HepG2 (cell line): ENCODE data around the gene RTEL1. TPM values are rescaled to one million over a fixed set of nuclear protein-coding genes. Genes with fewer than 3 reads are reported as not detected.
A peak's percentile ranks its signal among the peaks of the same experiment; 100 is the strongest.

Experiments used
- AKAP8 ChIP-seq: sonication (generic); formaldehyde crosslinking; IDR thresholded peaks from 2 replicates; pipeline ENCODE4 v1.5.1; 2020; ENCODE audit warnings: mild to moderate bottlenecking, missing genetic modification reagents
- E2F2 ChIP-seq: sonication (generic); formaldehyde crosslinking; IDR thresholded peaks from 2 replicates; pipeline ENCODE4 v1.4.0; 2020; ENCODE audit warnings: missing genetic modification reagents, borderline replicate concordance
- ERF ChIP-seq: IDR thresholded peaks from 2 replicates; pipeline ENCODE4 v1.6.1; 2018; ENCODE audit warnings: missing biosample characterization, missing genetic modification reagents
- HIC2 ChIP-seq: sonication (generic); formaldehyde crosslinking; IDR thresholded peaks from 2 replicates; pipeline ENCODE4 v1.9.0; 2022; ENCODE audit warnings: low read depth, missing genetic modification reagents
- HNRNPUL1 ChIP-seq: fragments of 200-400 bp; formaldehyde crosslinking; IDR thresholded peaks from 2 replicates; pipeline ENCODE4 v1.6.1; 2017; ENCODE audit warnings: low read depth, mild to moderate bottlenecking, low read length, moderate library complexity
- ISX ChIP-seq: sonication (generic); formaldehyde crosslinking; conservative IDR thresholded peaks from 2 replicates; pipeline ENCODE4 v1.5.0; 2020; ENCODE audit warnings: missing genetic modification reagents
- KAT7 ChIP-seq: IDR thresholded peaks from 2 replicates; pipeline ENCODE4 v1.6.1; 2018; ENCODE audit warnings: borderline replicate concordance, missing compliant biosample characterization
- KDM4B ChIP-seq: sonication (generic); formaldehyde crosslinking; IDR thresholded peaks from 2 replicates; pipeline ENCODE4 v1.4.0; 2020; ENCODE audit warnings: missing genetic modification reagents
- KLF9 ChIP-seq: IDR thresholded peaks from 2 replicates; pipeline ENCODE4 v1.6.1; 2016; ENCODE audit warnings: low read depth
- MLX ChIP-seq: IDR thresholded peaks from 2 replicates; pipeline ENCODE4 v1.6.1; 2016
- NCOA1 ChIP-seq: sonication (generic); formaldehyde crosslinking; IDR thresholded peaks from 2 replicates; pipeline ENCODE4 v1.9.0; 2021; ENCODE audit warnings: missing genetic modification reagents
- PHF8 ChIP-seq: sonication (generic); formaldehyde crosslinking; IDR thresholded peaks from 2 replicates; pipeline ENCODE4 v1.5.0; 2020; ENCODE audit warnings: missing genetic modification reagents
- RBFOX2 ChIP-seq: fragments of 200-400 bp; formaldehyde crosslinking; IDR thresholded peaks from 2 replicates; pipeline ENCODE4 v1.6.1; 2017; ENCODE audit warnings: low read depth, mild to moderate bottlenecking, low read length
- RELA ChIP-seq: sonication (generic); formaldehyde crosslinking; IDR thresholded peaks from 2 replicates; pipeline ENCODE4 v1.4.0; 2020; ENCODE audit warnings: missing genetic modification reagents
- SAFB2 ChIP-seq: sonication (generic); formaldehyde crosslinking; IDR thresholded peaks from 2 replicates; pipeline ENCODE4 v1.5.1; 2020; ENCODE audit warnings: missing genetic modification reagents, low read depth, mild to moderate bottlenecking, borderline replicate concordance
- SIN3B ChIP-seq: fragments of 150-350 bp; IDR thresholded peaks from 2 replicates; pipeline ENCODE4 v1.6.1; 2014; ENCODE audit warnings: low read length
- TGIF2 ChIP-seq: IDR thresholded peaks from 2 replicates; pipeline ENCODE4 v1.6.1; 2016; ENCODE audit warnings: control low read depth, missing compliant biosample characterization
- ZMAT3 ChIP-seq: sonication (generic); formaldehyde crosslinking; conservative IDR thresholded peaks from 2 replicates; pipeline ENCODE4 v1.7.0; 2021; ENCODE audit warnings: missing genetic modification reagents
- ZNF251 ChIP-seq: sonication (generic); formaldehyde crosslinking; IDR thresholded peaks from 2 replicates; pipeline ENCODE4 v1.9.0; 2021; ENCODE audit warnings: mild to moderate bottlenecking, missing genetic modification reagents
- ZNF274 ChIP-seq: sonication (generic); formaldehyde crosslinking; IDR thresholded peaks from 2 replicates; pipeline ENCODE4 v1.5.1; 2020; ENCODE audit warnings: mild to moderate bottlenecking, missing genetic modification reagents
- ZNF563 ChIP-seq: sonication (generic); formaldehyde crosslinking; IDR thresholded peaks from 2 replicates; pipeline ENCODE4 v1.8.0; 2022; ENCODE audit warnings: mild to moderate bottlenecking, moderate library complexity, missing genetic modification reagents
- ZNF607 ChIP-seq: sonication (generic); formaldehyde crosslinking; IDR thresholded peaks from 2 replicates; pipeline ENCODE4 v1.5.1; 2020; ENCODE audit warnings: missing genetic modification reagents, mild to moderate bottlenecking, borderline replicate concordance
- ZNF672 ChIP-seq: sonication (generic); formaldehyde crosslinking; IDR thresholded peaks from 2 replicates; pipeline ENCODE4 v1.8.1; 2022; ENCODE audit warnings: missing genetic modification reagents
- ZNF713 ChIP-seq: sonication (generic); formaldehyde crosslinking; IDR thresholded peaks from 2 replicates; pipeline ENCODE4 v1.4.0; 2020; ENCODE audit warnings: mild to moderate bottlenecking, missing genetic modification reagents
- ZNF766 ChIP-seq: sonication (generic); formaldehyde crosslinking; IDR thresholded peaks from 2 replicates; pipeline ENCODE4 v1.5.0; 2020; ENCODE audit warnings: missing genetic modification reagents, borderline replicate concordance
- ZNF782 ChIP-seq: sonication (generic); formaldehyde crosslinking; IDR thresholded peaks from 2 replicates; pipeline ENCODE4 v1.4.0; 2020; ENCODE audit warnings: missing genetic modification reagents, mild to moderate bottlenecking, borderline replicate concordance
- ZNF883 ChIP-seq: sonication (generic); formaldehyde crosslinking; IDR thresholded peaks from 2 replicates; pipeline ENCODE4 v1.5.1; 2020; ENCODE audit warnings: mild to moderate bottlenecking, missing genetic modification reagents; ENCODE audit errors: not compliant biosample characterization
- polyA plus RNA-seq, 8 experiments: library from polyadenylated mRNA; depleted of rRNA in 3 of 8; stranded (reverse) in 7 of 8; unstranded in 1 of 8; fragments of >200 nt; fragmentation: Illumina TruSeq in 4 of 8; extraction: Trizol in 4 of 8; gene quantifications; 2 replicates each; pipeline versions ENCODE4 v1.2.1 to v1.2.3, GENCODE V29; 2011 to 2016; ENCODE audit warnings: low read depth in 4 of 8, missing spikeins in 1 of 8, mixed read lengths in 1 of 8; ENCODE audit not compliant: insufficient read depth in 1 of 8
- total RNA-seq, 5 experiments: library from RNA; depleted of rRNA; stranded (reverse); fragments of >200 nt; fragmentation: Illumina TruSeq; extraction: Trizol; gene quantifications; 2 replicates each; pipeline ENCODE4 v1.2.3, GENCODE V29; 2016; ENCODE audit warnings: low read depth in 1 of 5
- TF ChIP-seq, protein P1 (sequence below): IDR thresholded peaks from 2 replicates; pipeline ENCODE4 v1.6.1; 2016; ENCODE audit warnings: mild to moderate bottlenecking

The RTEL1 gene
- total and polyA plus RNA-seq, 2 of the 13 experiments (the other 11 are each of a cell fraction or from before 2014, with no cell fraction given), result 21.8 to 36.4 TPM

GRCh38 chr20:63697357-63697867, 39.3 kb downstream of the RTEL1 start (continued):
- TF ChIP-seq ZNF607, result no peak
- peak; percentile 22; the same call in 1 of the 2 replicates for TF ChIP-seq AKAP8 (CRISPR knock-in tag)
- TF ChIP-seq KDM4B, result no peak
- TF ChIP-seq ZNF782 (CRISPR knock-in tag), result no peak
- no peak for TF ChIP-seq ZMAT3
- no peak for TF ChIP-seq TGIF2 (CRISPR knock-in tag)
- TF ChIP-seq HIC2 (CRISPR knock-in tag), result peak; percentile 61
- no peak for TF ChIP-seq KLF9 (CRISPR knock-in tag)
- TF ChIP-seq ZNF563 (CRISPR knock-in tag), result 0 out of 2 replicates have a peak, but pooled peaks have one; percentile 8
- TF ChIP-seq, protein P1, sequence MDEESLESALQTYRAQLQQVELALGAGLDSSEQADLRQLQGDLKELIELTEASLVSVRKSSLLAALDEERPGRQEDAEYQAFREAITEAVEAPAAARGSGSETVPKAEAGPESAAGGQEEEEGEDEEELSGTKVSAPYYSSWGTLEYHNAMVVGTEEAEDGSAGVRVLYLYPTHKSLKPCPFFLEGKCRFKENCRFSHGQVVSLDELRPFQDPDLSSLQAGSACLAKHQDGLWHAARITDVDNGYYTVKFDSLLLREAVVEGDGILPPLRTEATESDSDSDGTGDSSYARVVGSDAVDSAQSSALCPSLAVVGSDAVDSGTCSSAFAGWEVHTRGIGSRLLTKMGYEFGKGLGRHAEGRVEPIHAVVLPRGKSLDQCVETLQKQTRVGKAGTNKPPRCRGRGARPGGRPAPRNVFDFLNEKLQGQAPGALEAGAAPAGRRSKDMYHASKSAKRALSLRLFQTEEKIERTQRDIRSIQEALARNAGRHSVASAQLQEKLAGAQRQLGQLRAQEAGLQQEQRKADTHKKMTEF (CRISPR knock-in tag), result no peak
- no peak for TF ChIP-seq E2F2
- no peak for TF ChIP-seq RELA
- TF ChIP-seq ZNF766, result no peak
- no peak for TF ChIP-seq HNRNPUL1
- no peak for TF ChIP-seq KAT7
- no peak for TF ChIP-seq ZNF672 (CRISPR knock-in tag)
- no peak for TF ChIP-seq NCOA1 (CRISPR knock-in tag)
- TF ChIP-seq ZNF274 (CRISPR knock-in tag), result peak; percentile 68; the same call in 1 of the 2 replicates
- no peak for TF ChIP-seq ZNF713 (CRISPR knock-in tag)
- TF ChIP-seq MLX, result no peak
- TF ChIP-seq ZNF251, result peak; percentile 78; the same call in 1 of the 2 replicates
- TF ChIP-seq ZNF883 (CRISPR knock-in tag), result no peak
- TF ChIP-seq SIN3B, result no peak
- peak; percentile 8; the same call in 1 of the 2 replicates for TF ChIP-seq ERF
- peak; percentile 19; the same call in 1 of the 2 replicates for TF ChIP-seq SAFB2 (CRISPR knock-in tag)
- no peak for TF ChIP-seq PHF8 (CRISPR knock-in tag)
- TF ChIP-seq RBFOX2, result 0 out of 2 replicates have a peak, but pooled peaks have one; percentile 5
- no peak for TF ChIP-seq ISX (CRISPR knock-in tag)
